T-helper 22 cell (primary cell): ENCODE measurements around the gene SLC38A9.
"Not testable (repeated sequence)": the region's sequence is repeated elsewhere in the genome, so short reads cannot be mapped to it uniquely, and the experiment has no call there.

ENCODE experiments used
- DNase-seq: peaks from one replicate; pipeline ENCODE4 v3.0.0-alpha.2; 2020; ENCODE audit warnings: low read depth

Gene SLC38A9, protein sequence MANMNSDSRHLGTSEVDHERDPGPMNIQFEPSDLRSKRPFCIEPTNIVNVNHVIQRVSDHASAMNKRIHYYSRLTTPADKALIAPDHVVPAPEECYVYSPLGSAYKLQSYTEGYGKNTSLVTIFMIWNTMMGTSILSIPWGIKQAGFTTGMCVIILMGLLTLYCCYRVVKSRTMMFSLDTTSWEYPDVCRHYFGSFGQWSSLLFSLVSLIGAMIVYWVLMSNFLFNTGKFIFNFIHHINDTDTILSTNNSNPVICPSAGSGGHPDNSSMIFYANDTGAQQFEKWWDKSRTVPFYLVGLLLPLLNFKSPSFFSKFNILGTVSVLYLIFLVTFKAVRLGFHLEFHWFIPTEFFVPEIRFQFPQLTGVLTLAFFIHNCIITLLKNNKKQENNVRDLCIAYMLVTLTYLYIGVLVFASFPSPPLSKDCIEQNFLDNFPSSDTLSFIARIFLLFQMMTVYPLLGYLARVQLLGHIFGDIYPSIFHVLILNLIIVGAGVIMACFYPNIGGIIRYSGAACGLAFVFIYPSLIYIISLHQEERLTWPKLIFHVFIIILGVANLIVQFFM

DNA sequence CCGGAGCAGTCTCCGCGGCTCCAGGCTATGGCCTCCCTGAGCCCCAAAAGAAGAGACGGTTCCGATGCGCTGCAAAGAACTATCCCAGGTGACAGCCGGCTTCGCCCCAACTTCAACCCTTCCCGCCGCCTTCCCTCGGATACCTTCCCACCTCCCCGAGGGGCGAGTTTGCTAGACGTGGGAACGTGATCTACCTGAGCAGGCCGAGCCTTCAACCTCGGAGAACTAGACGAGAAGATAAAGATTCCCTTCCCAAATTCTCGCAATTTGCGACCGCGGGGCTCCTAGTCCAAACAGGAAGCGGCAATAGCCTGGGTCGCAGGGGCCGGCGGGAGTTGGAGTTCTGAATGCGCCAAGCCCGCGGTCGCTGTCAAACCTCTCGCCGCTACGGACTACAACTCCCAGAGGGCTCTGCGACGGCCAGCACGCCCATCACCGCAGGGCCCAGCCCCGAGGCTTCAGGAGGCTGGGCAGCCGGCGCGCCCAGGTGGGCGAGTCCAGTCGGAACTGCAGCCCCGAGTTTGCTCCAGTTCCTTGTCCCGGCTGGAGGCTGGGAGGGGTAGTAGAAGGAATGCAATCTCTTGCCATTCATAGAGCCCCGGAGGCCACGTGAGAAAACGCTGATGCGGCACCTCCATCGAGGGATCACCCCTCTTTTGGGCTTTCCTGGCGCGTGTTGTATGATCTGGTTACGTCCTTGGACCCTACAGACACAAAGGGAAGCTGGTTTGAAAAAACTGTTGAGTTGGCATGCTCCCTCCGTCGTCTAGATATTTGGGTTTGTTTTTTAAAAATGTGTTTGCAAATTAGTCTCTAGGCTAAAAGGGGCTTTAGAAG, at the start of gene SLC38A9:
SLC38A9 (minus strand) TSS at position 302 of the 837 bp plus-strand sequence. CDS start 14,366 bp downstream, outside the sequence.
- DNase-seq: peak; percentile 87

DNA sequence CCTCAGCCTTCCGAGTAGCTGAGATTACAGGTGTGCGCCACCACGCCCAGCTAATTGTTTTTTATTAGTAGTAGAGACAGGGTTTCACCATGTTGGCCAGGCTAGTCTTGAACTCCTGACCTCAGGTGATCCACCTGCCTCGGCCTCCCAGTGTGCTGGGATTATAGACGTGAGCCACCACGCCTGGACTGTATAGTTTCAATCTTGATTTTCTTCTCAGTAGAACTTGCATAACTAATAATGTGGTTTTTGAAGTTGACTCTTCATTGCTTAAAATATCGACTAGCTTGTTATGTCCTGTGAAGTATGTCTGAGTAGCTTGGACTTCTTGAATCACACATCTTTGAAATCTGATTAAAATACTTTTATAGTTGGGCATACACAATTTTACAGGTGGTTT, 49.6 kb upstream of the SLC38A9 start:
- not testable (repeated sequence) for DNase-seq

DNA sequence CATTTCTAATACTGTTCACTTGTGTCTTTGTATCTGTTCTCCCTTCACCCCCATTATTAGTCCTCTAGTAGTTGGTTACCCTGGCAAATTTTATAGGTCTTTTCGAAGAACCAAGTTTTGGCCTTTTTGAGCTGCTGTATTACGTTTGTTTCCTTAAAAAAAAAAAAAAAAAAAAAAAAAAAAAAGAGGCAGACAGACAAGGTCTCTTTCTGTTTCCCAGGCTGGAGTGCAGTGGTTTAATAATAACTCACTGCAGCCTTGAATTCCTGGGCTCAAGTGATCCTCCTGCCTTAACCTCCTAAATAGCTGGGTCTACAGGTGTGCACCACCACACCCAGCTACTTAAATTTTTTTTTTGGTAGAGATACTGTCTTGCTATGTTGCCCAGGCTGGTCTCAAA, 46.6 kb upstream of the SLC38A9 start:
- no peak for DNase-seq

DNA sequence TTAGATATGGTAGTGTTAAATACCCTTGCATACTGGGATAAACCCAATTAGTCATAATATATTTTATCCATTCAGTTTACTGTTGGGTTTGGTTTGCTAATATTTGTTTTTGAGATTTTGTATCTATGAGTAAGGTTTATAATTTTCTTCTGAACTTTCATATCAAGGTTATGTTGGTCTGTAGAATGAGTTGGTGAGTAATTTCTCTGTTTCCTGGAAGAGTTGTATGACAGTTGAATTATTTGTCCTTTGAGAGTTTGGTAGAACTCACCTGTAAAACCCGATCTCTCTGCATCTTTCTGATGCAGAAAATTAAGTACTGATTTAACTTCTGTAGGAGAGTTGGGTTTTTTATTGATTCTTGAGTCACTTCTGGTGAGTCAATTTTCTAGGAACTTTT, 46.1 kb upstream of the SLC38A9 start:
- DNase-seq: no peak

DNA sequence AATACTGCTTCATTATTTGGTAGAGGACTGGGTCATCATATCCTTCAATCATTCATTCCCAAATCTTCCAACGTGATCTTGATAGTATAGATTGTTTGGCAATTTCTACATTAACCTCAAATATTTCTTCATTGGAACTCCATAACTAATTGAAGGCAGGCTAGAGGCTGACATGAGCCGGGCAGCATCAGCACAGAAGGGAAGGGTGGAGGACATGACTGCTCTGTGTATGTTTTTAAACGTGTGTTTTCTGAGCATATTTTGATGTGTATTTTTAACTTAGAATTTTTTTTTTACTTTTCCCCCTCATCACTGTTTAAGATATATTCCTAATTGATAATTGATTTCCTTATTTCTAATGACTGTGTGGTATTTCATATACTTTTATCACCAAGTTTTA, 38.4 kb upstream of the SLC38A9 start:
- DNase-seq: no peak

DNA sequence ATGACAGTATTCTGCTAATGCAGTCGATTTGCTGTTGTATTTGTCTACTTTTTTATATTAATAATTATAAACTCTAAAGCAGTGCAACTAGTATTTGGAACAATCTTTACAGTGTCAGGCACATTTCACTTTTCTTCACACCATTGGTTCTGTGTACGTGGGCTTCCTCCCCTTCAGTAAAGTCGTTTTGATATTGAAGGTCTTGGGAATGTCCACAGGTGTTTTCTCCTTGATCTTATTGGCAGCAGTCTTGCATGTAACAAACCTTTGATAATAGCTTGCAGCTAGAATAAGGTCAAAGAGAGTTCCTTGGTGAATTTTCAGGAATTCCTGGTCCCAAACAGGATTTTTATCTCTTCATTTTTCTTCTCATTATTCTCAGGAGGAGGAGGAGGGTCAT, 37.9 kb upstream of the SLC38A9 start:
- no peak for DNase-seq

DNA sequence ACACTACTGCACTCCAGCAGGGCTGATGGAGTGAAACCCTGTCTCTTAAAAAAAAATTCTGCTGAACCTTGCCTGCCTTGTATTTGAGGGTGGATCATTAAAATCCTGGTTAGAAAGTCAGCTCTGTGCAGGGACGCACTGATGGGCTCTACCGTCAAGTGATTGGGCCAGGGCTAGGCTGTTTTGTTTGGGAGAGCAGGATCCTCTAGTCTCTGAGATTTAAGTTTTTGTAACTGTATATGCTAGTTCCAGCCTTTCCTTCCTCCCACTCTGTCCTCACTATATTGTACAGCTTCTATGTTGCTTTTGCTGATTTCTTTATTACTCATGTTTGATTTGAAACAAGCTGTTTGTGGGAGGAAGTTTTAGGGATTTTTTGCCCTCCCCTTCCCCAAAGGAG, 37.3 kb upstream of the SLC38A9 start:
- DNase-seq: no peak

DNA sequence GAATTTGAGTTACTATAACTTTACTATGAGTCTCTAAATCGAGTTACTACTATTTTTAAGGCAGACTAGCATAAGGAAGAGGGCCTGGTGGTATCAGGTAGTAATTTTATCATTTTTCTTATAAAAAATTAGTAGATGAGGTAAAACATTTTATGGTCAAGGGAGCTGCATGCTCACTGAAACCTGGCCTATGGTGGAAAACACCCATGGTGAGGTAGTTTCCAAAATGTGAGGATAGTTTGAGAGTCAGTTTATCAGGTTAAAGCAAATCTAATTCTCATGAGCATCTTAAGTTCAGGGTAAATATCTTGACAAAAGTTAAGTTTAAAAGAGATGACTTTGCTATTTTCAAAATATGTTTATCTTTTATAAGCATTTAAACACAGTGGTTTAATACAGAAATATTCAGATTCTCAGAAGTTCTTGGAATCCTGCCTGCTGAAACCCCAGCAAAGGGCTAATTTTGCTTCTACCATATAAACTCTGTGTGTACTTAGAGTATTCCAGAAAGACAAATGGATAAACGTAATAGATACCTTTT, 35.7 kb upstream of the SLC38A9 start:
- no peak for DNase-seq

DNA sequence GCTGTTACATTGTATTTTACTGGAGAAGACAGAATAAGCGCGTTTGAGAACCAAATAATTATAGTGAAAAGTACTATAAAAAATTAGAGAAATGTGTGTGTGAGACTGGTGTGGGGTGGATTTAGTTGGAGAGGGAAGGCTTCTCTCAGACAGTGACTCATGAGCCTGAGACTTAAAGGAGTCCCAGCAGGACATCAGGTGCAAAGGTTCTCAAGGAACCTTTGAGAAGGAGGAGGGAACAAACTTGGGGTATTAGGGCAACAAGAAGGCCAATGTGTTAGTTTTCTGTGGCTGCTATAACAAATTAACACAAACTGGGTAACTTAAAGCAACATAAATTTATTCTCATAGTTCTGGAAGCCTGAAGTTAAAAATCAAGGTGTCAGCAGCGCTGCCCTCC, 30.7 kb upstream of the SLC38A9 start:
- DNase-seq: no peak

DNA sequence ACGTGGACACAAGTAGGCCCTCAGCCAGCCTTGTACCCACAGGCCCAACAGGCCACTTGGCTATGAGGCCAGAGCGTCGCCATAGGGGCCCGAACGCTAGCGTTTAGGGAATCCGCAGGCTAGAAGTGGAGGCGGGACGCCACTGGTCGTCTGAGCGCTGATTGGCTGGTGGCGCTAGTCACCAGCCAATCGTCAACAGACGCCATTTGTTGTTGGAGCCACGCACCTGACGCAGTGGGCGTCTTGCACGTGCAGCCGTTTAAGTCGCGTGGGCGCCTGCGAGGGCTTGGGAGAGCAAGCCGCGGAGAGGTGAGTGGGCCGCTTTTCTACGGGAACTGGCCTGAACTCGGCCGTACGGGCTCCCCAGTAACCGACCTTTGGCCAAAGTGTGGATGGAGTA, 25.7 kb upstream of the SLC38A9 start, which contains the start of gene DDX4:
DDX4 (plus strand) TSS at position 269 of the 400 bp plus-strand sequence. CDS start 903 bp downstream, outside the sequence.
- DNase-seq: no peak

DNA sequence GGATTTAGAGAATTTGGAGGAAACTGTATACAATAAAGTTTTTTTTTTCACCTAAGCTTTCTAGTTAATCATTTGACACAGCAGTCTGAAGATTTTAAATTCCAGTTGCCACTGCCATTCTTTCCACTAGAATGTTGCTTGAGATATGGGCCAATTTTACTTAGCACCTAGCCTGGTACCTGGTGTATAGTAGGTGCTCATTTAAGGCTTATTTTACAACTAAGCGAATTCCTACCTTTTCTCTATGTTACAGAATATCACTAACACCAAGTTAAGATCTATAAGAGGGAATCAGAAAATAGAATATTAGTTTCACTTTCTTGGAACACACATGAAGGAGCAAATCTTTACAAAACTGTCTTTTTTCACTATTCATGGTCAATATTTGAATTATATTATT, 22.5 kb upstream of the SLC38A9 start:
- no peak for DNase-seq

DNA sequence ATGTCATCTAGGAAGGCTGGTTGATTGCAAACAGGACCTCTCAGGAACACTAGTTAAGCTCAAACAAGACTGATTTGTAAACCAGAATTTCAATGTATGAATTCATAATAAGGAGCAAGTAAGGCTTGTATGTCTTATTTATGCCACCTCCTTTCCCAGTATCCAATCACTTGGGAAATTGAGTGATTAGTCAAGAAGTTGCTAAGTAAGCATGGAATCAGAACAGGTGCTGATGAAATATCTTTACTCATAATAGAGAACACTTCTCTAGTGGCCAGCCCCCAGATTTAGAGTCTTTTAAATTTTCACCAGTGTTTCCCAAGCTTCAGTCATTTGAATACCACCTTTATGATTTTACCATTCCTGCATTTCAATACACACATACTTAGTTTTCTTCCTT, 20.5 kb upstream of the SLC38A9 start:
- no peak for DNase-seq

DNA sequence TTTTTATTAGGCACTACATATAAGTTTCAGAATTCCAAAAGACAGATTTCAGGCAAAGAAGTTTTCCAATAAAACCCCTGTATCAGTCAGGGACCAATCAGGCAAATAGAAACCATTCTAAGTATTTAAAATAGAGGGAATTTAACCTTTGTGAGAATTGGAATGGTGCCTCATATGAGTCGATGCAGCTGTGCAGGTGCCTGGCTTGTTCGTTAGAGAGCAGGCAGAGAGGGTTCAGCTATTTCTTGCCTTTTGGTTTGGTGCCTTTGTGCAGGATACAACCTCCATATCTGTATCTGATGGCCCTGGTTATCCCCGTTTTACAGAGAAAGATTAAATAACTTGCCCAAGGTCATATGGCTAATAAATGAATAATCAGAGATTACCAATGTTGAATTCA, 19.7 kb upstream of the SLC38A9 start:
- no peak for DNase-seq

DNA sequence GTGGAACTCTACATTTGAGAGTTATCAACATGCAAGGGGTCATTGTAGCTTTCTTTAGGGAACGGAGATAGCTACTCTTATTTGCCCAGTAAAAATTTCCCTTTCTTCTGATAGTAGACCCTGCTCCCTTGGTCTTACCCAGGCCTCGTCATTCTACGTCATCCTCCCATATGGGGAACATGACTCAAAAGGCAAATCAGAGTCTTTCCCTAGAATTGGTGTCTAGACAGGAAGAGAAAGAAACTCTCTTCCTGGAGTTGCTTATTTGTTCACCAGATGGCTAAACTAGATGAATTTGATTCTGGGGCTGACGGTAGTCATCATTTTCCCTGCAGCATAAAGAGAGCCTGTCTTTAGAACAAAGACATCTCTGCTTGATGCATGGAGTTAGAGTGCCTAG, 12.2 kb upstream of the SLC38A9 start:
- no peak for DNase-seq

DNA sequence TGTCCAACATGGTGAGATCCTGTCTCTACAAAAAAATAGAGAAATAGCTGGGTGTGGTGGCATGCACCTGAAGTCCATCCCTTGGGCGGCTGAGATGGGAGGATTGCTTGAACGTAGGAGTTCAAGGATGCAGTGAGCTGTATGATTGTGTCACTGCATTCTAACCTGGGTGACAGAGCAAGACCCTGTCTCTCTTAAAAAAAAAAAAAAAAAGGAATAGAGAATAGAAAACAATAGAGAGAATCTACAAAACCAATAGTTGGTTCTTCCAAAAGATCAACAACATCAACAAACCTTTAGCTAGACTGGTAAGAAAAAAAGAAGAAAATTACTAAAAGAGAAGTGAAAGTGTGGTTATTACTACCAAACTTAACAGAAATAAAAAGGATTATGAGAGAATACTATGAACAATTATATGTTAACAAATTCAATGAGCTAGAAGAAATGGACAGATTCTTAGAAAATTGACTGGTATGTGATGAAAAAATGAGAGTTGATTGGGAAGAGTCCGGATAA, 8.1 kb upstream of the SLC38A9 start:
- DNase-seq: no peak

DNA sequence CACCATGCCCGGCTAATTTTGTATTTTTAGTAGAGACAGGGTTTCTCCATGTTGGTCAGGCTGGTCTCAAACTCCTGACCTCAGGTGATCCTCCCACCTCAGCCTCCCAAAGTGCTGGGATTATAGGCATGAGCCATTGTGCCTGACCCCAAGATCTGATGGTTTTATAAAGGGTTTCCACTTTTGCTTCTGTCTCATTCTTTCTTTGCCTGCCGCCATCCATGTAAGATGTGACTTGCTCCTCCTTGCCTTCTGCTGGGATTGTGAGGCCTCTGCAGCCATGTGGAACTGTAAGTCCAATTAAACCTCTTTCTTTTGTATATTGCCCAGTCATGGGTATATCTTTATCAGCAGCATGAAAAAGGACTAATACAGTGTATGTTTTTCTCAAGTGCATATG, 6.9 kb upstream of the SLC38A9 start:
- not testable (repeated sequence) for DNase-seq

DNA sequence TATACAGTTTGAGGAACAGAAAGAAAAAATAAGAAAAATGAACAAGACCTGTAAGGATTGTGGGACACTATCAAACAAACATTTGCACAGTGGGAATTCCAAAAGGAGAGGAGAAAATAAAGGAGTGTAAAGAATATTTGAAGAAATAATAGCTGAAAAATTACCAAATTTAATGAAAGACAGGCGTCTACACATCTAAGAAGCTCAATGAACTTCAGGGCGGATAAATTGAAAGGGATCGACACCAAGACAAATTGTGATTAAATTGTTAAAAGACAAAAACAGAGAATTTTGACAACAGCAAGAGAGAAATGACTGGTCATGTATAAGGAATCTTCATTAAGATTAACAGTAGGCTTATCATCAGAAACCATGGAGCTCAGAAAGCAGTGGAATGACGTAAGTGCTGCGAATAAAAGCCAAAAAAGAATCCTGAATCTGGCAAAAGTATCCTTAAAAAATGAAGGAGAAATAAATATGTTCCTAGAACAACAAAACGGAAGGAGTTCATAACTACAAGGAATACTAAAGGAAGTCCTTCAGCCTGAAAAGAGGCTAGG, 3.5 kb upstream of the SLC38A9 start:
- no peak for DNase-seq

DNA sequence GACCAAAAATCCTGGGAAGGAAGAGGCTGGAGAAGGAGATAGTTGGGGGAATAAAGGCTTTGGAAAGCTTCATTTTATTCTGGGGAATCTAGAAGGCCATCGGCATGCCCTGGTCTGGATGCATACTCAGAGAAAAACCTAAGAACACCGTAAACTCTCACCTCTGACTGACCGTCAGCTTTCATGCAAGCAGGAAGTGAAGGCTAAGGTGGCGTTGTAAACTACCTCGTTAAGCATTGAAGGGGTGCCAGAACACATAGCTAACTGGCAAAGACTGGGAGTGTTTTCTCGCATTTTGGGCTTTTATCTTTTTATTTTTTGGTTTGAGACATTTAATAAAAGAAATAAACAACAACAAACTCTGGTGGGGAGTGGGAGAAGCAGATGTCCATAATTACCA, 2.6 kb upstream of the SLC38A9 start:
- no peak for DNase-seq

DNA sequence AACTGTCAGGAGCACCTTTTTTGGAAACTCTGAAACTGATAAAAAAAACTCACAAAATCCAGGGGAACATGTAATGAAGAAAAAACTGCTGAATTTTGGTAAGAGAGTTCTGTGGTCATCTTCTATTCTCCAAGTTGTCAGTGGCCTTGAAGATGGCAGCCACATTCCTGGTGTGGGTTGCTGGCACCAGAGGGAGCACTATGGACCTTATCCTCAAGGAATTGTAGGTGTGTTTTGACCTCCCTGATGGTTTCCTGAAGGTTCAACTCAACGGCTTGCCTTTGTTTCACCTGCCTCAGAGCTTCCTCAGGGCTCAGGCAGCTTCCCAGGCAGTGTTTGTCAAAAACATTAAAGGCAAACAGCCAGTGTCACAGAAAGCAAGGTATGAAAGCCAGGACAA, 2.2 kb upstream of the SLC38A9 start:
- no peak for DNase-seq

DNA sequence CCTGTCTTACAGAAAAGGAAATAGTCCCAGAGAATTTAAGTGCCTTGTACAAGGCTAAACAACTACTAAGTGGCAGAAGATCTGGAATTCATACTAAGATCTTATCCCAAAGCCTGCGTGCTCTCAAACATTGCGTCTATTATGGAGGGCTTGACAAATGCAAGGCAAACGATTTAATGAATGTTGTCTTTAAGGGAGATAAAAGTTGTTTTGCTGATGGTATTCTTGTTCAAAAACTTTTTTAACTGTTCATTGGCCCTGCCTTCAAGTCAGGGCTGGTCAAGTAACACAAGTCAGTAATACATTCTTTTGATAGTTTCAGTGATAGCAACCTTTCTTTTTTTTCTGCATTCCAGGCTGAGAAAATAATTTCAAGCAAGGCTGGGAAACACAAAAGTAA, 1.7 kb upstream of the SLC38A9 start:
- no peak for DNase-seq

DNA sequence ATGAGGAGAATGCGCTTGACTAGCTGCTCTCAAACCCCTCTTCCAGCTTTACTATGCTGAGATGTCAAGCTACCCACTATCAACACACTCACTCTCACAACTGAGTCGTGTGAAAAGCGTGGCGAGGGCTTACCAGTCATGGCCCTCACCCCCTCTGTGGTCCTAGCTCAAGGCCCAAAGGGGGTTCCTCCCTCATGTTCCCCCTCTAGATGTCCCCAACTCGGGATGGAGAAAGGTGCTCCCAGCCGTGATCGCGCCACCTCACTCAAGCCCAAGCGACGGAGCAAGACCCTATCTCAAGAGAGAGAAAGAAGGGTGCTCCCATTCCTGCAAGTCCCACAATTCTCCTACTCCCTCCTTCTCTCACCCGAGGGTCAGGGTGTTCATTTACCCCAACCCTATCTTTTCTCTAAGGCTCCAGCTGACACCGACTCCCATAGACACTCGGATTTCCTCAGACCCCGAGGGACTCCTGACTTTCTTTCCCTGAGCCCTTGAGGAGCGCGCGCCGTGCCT, 559 bp downstream of the SLC38A9 start:
- no peak for DNase-seq

DNA sequence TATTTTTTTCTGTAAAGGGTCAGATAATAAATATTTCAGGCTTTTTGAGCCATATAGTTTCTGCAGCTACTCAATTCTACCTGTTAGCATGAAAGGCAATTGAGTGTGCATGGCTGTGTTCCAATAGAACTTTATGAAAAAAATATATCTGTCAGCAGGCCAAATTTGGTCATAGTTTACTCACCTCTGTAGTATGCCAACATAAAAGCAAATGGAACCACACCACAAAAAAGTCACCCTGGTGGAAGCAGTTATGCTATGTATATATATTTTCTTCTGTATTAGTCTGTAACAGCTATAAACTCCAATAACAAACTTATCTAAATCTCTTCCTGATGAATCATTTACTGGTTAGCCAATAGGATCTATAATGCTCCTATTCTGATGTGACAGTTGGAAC, 3.4 kb downstream of the SLC38A9 start:
- no peak for DNase-seq
